Ovary (tissue), 9 donors: ENCODE results near the gene SLC25A41. TPM values are rescaled to one million over a fixed set of nuclear protein-coding genes. Genes with fewer than 3 reads are reported as not detected.

Experiments used
- DNase-seq, 5 donors: peaks; one replicate each; pipeline ENCODE4 v3.0.0-alpha.2; 2019 to 2020
- H3K27ac ChIP-seq, 2 donors: fragments of 200-600 bp; one replicate each; pipeline versions ENCODE4 v1.5.1 to v1.8.0; 2019 to 2022
- H3K27me3 ChIP-seq: fragments of 200-600 bp; one replicate; pipeline ENCODE4 v1.8.0; 2022
- H3K36me3 ChIP-seq: fragments of 200-600 bp; sonication (generic); one replicate; pipeline ENCODE4 v1.5.1; 2019
- H3K4me1 ChIP-seq: one replicate; pipeline ENCODE4 v1.8.1; 2013; ENCODE audit warnings: mild to moderate bottlenecking, moderate library complexity; ENCODE audit not compliant: insufficient read depth
- H3K4me3 ChIP-seq: fragments of 200-600 bp; sonication (generic); one replicate; pipeline ENCODE4 v1.5.1; 2017
- H3K9me3 ChIP-seq, 2 donors: fragments of 200-600 bp in 1 of 2; sonication (generic) in 1 of 2; one replicate each; pipeline versions ENCODE4 v1.5.1 to v1.8.1; 2013 to 2019; ENCODE audit warnings: mild to moderate bottlenecking in 1 of 2, moderate library complexity in 1 of 2
- CTCF ChIP-seq, 3 donors: fragments of 450-650 bp in 2 of 3; fragments of 200-600 bp in 1 of 3; IDR thresholded peaks; one replicate each; pipeline versions ENCODE4 v1.5.1 to v1.8.0; 2016 to 2022; ENCODE audit warnings: antibody characterized with exemption in 3 of 3, mild to moderate bottlenecking in 1 of 3
- EP300 ChIP-seq: sonication (generic); formaldehyde crosslinking; IDR thresholded peaks from one replicate; pipeline ENCODE4 v1.6.1; 2017; ENCODE audit warnings: antibody characterized with exemption
- POLR2A ChIP-seq: fragments of 450-650 bp; IDR thresholded peaks from one replicate; pipeline ENCODE4 v1.6.1; 2017; ENCODE audit warnings: antibody characterized with exemption, mild to moderate bottlenecking, moderate library complexity
- WGBS, 3 donors: extraction: QIAGEN DNeasy Blood & Tissue Kit in 1 of 3; methylation state at CpG; one replicate each; pipeline versions ENCODE4 v1.1.5 to v1.1.7; 2013 to 2017; 5-methylcytosine and 5-hydroxymethylcytosine counted together
- intact Hi-C, 4 donors: fragments of 100-400 bp; cut with DNase I; formaldehyde crosslinking; loops; one replicate each; pipeline versions ENCODE4 v1.11.0 to v1.15.1; 2022 to 2023
- microRNA-seq, 3 donors: library from miRNA; unstranded; fragments of <30 nt; microRNA quantifications; one replicate each; pipeline versions ENCODE4 to v1.2.0, GENCODE V29; 2019 to 2020
- polyA plus RNA-seq, 2 donors: library from polyadenylated mRNA; stranded (reverse); fragments of 200-250 nt in 1 of 2; fragments of 350-450 nt in 1 of 2; fragmentation: Illumina TruSeq in 1 of 2; extraction: RNeasy Lipid Tissue Mini Kit (QIAGEN cat#74804) in 1 of 2; gene quantifications; one replicate each; pipeline ENCODE4 v1.2.3, GENCODE V29; 2013 to 2014
- small RNA-seq: library from RNA; depleted of rRNA; stranded (forward); fragments of <200 nt; gene quantifications from one replicate; pipeline ENCODE3, GENCODE V24; 2016
- total RNA-seq, 7 donors: library from RNA; depleted of rRNA in 2 of 7; stranded (reverse); fragments of >200 nt in 2 of 7; fragmentation: NEBNext Ultra II Directional in 3 of 7; extraction: Animal tissue kit (Norgen Biotek cat#: 25700) in 3 of 7; gene quantifications; one replicate each; pipeline versions ENCODE4 v1.1.0 to v1.2.4, GENCODE V29; 2016 to 2023
- donor health status: DM: no; HTN: no; CAD: no; lungs with moderate emphysema.
- donor health status: DM: no; HTN: no; CAD: no.
- donor health status: Bipolar disorder and iron deficiency.
- donor health status: DM: yes; HTN: yes; CAD: no.
- donor health status: DM: no; HTN: no; CAD: no.
- donor health status: DM: yes; HTN: yes; CAD: no.

SLC25A41 gene
- total and polyA plus RNA-seq, 9 donors = 0.20 to 0.52 (median 0.40) TPM; not detected in 5

- intact Hi-C loops = loop anchor here in 1 of 4 donors (10.0 kb wide), 2 partner anchors 45 to 105 kb away; partner anchors contain the start of genes KHSRP and MLLT1
Observed at GRCh38 chr19:6379744-6380143, 53.8 kb downstream of the SLC25A41 start.

GRCh38 chr19:6378486-6378885 is 55.1 kb downstream of the SLC25A41 start:
- TF ChIP-seq CTCF (IDR thresholded peaks at IDR 0.05) = no peak
- no peak for TF ChIP-seq EP300
- no peak for TF ChIP-seq POLR2A
- H3K27me3 ChIP-seq = no peaks in the 10 kb centered on the region
- intact Hi-C loops = loop anchor here in 1 of 4 donors (10.0 kb wide), 2 partner anchors 46 to 104 kb away; partner anchors contain the start of genes KHSRP and MLLT1
- peaks cover 5% of the 10 kb centered on the region for H3K4me1 ChIP-seq
- H3K9me3 ChIP-seq = peaks cover 0 to 10% of the 10 kb centered on the region in 2 donors
- 69 to 74% (median 71%) methylated on average over 9 of the region's 9 CpGs for WGBS, 3 donors
- no peak overlapping the region for H3K27ac ChIP-seq
- no peak overlapping the region for H3K4me3 ChIP-seq
- peak in 1 of 5 donors; percentile 44 for DNase-seq
- no peaks in the 10 kb centered on the region for H3K36me3 ChIP-seq

More at GRCh38 chr19:6379744-6380143, 53.8 kb downstream of the SLC25A41 start:
- no peak for TF ChIP-seq EP300
- no peak for TF ChIP-seq CTCF (IDR thresholded peaks at IDR 0.05)
- no peak for TF ChIP-seq POLR2A
- no peaks in the 10 kb centered on the region for H3K27me3 ChIP-seq
- DNase-seq = no peak
- H3K36me3 ChIP-seq = no peaks in the 10 kb centered on the region
- no peaks in the 10 kb centered on the region for H3K4me1 ChIP-seq
- peaks cover 0 to 10% of the 10 kb centered on the region in 2 donors for H3K9me3 ChIP-seq
- WGBS, 3 donors = 82 to 100% (median 96%) methylated on average over 3 of the region's 3 CpGs
- no peak overlapping the region for H3K4me3 ChIP-seq
- no peak overlapping the region for H3K27ac ChIP-seq

- peaks cover 0 to 10% of the 10 kb centered on the region in 2 donors for H3K9me3 ChIP-seq
- intact Hi-C loops = loop anchor here in 1 of 4 donors (10.0 kb wide), 2 partner anchors 47 to 103 kb away; partner anchors contain the start of genes KHSRP and MLLT1
- no peak overlapping the region for H3K27ac ChIP-seq
- TF ChIP-seq EP300 (no peak), POLR2A (no peak), CTCF (IDR thresholded peaks at IDR 0.05) (no peak)
- no peaks in the 10 kb centered on the region for H3K36me3 ChIP-seq
- 14 to 19% (median 16%) methylated on average over 6 of the region's 6 CpGs for WGBS, 3 donors
- no peak overlapping the region for H3K4me3 ChIP-seq
- no peaks in the 10 kb centered on the region for H3K27me3 ChIP-seq
- peak in 1 of 5 donors; percentile 64 for DNase-seq
- H3K4me1 ChIP-seq = peaks cover 5% of the 10 kb centered on the region
Observed at GRCh38 chr19:6378041-6378440, 55.5 kb downstream of the SLC25A41 start.

- TF ChIP-seq CTCF (IDR thresholded peaks at IDR 0.05) = no peak
- TF ChIP-seq EP300 = no peak
- no peak for TF ChIP-seq POLR2A
- Histone ChIP-seq H3K27ac (no peak overlapping the region), H3K9me3 (peaks cover 0 to 10% of the 10 kb centered on the region in 2 donors), H3K36me3 (no peaks in the 10 kb centered on the region), H3K4me3 (no peak overlapping the region), H3K27me3 (no peaks in the 10 kb centered on the region), H3K4me1 (peaks cover 5% of the 10 kb centered on the region)
- intact Hi-C loops = loop anchor here in 1 of 4 donors (10.0 kb wide), 2 partner anchors 48 to 102 kb away; partner anchors contain the start of genes KHSRP and MLLT1
- WGBS, 3 donors = 31 to 38% (median 36%) methylated on average over 19 of the region's 19 CpGs
- DNase-seq = peak in 1 of 5 donors; percentile 38
Observed at GRCh38 chr19:6376512-6377190, 56.9 kb downstream of the SLC25A41 start.

Small RNA genes within 50 kb of the gene (microRNA-seq; reads per million reads assigned to microRNA genes)
- 1.1 to 29.3 (median 3.4) reads per million in 3 donors for gene MIR3940
- 0 to 0.18 (median 0) reads per million in 3 donors for gene MIR6790
- 0.36 to 1.1 (median 0.38) reads per million in 3 donors for gene MIR6885

Small RNA genes within 50 kb of the gene (small RNA-seq; reads per million reads assigned to genes)
- gene MIR6790 = not detected
- not detected for gene MIR6885

Other genes with a start within 250 kb of the SLC25A41 start
- 100 to 1,000 TPM in 3 of 7 donors, 10 to 100 TPM in 4; 16.3 to 116 (median 95.8) TPM for gene MLLT1, start 153.8 kb downstream of the SLC25A41 start, total RNA-seq
- gene MLLT1, start 153.8 kb downstream of the SLC25A41 start, polyA plus RNA-seq = 10 to 100 TPM; 11.1 to 43.7 TPM
- gene ACER1, start 100.2 kb downstream of the SLC25A41 start, total RNA-seq = under 1 TPM in 3 of 7 donors, not detected in 4; 0.15 to 0.37 (median 0.23) TPM
- under 1 TPM in 1 of 2 donors, not detected in 1; 0.35 TPM for gene ACER1, start 100.2 kb downstream of the SLC25A41 start, polyA plus RNA-seq
- 10 to 100 TPM; 43.2 to 78.8 (median 54.1) TPM for gene CLPP, start 72.2 kb downstream of the SLC25A41 start, total RNA-seq
- gene CLPP, start 72.2 kb downstream of the SLC25A41 start, polyA plus RNA-seq = 10 to 100 TPM; 12.9 to 46.1 TPM
- gene ALKBH7, start 61.0 kb downstream of the SLC25A41 start, total RNA-seq = 100 to 1,000 TPM in 3 of 7 donors, 10 to 100 TPM in 4; 66.7 to 118 (median 99.0) TPM
- gene ALKBH7, start 61.0 kb downstream of the SLC25A41 start, polyA plus RNA-seq = 10 to 100 TPM in 1 of 2 donors, under 1 TPM in 1; 0.55 to 80.8 TPM
- 1 to 10 TPM in 6 of 7 donors, under 1 TPM in 1; 0.72 to 2.8 (median 2.0) TPM for gene PSPN, start 57.8 kb downstream of the SLC25A41 start, total RNA-seq
- 1 to 10 TPM; 1.2 TPM for gene PSPN, start 57.8 kb downstream of the SLC25A41 start, polyA plus RNA-seq
- 10 to 100 TPM; 41.2 to 95.0 (median 65.7) TPM for gene GTF2F1, start 40.6 kb downstream of the SLC25A41 start, total RNA-seq
- gene GTF2F1, start 40.6 kb downstream of the SLC25A41 start, polyA plus RNA-seq = 10 to 100 TPM; 66.9 to 91.5 TPM
- gene KHSRP, start 9.0 kb downstream of the SLC25A41 start, total RNA-seq = 100 to 1,000 TPM in 5 of 7 donors, 10 to 100 TPM in 2; 56.2 to 260 (median 253) TPM
- 100 to 1,000 TPM; 104 to 160 TPM for gene KHSRP, start 9.0 kb downstream of the SLC25A41 start, polyA plus RNA-seq
- 10 to 100 TPM; 26.7 to 71.3 (median 43.8) TPM for gene SLC25A23, start 26.0 kb upstream of the SLC25A41 start, total RNA-seq
- 10 to 100 TPM; 30.0 to 74.0 TPM for gene SLC25A23, start 26.0 kb upstream of the SLC25A41 start, polyA plus RNA-seq
- 10 to 100 TPM in 1 of 7 donors, 1 to 10 TPM in 3, under 1 TPM in 2, not detected in 1; 0.52 to 30.1 (median 2.0) TPM for gene CRB3, start 30.5 kb upstream of the SLC25A41 start, total RNA-seq
- gene CRB3, start 30.5 kb upstream of the SLC25A41 start, polyA plus RNA-seq = under 1 TPM in 1 of 2 donors, not detected in 1; 0.33 TPM
- 1 to 10 TPM in 3 of 7 donors, under 1 TPM in 4; 0.72 to 2.3 (median 1.00) TPM for gene DENND1C, start 48.0 kb upstream of the SLC25A41 start, total RNA-seq
- 1 to 10 TPM in 1 of 2 donors, under 1 TPM in 1; 0.63 to 1.2 TPM for gene DENND1C, start 48.0 kb upstream of the SLC25A41 start, polyA plus RNA-seq
- 1 to 10 TPM in 3 of 7 donors, under 1 TPM in 2, not detected in 2; 0.88 to 6.4 (median 3.2) TPM for gene TUBB4A, start 68.5 kb upstream of the SLC25A41 start, total RNA-seq
- gene TUBB4A, start 68.5 kb upstream of the SLC25A41 start, polyA plus RNA-seq = 10 to 100 TPM in 1 of 2 donors, under 1 TPM in 1; 0.92 to 47.1 TPM
- 1 to 10 TPM in 1 of 7 donors, under 1 TPM in 5, not detected in 1; 0.12 to 1.1 (median 0.44) TPM for gene TNFSF9, start 97.3 kb upstream of the SLC25A41 start, total RNA-seq
- under 1 TPM; 0.10 to 0.17 TPM for gene TNFSF9, start 97.3 kb upstream of the SLC25A41 start, polyA plus RNA-seq
- under 1 TPM in 1 of 7 donors, not detected in 6; 0.31 TPM for gene CD70, start 157.4 kb upstream of the SLC25A41 start, total RNA-seq
- not detected for gene CD70, start 157.4 kb upstream of the SLC25A41 start, polyA plus RNA-seq
- gene TNFSF14, start 236.4 kb upstream of the SLC25A41 start, total RNA-seq = 1 to 10 TPM in 6 of 7 donors, under 1 TPM in 1; 0.58 to 9.3 (median 3.7) TPM
- 1 to 10 TPM; 1.4 to 1.5 TPM for gene TNFSF14, start 236.4 kb upstream of the SLC25A41 start, polyA plus RNA-seq